Stimulated activated naive B cell treated with anti-CD40 and anti-IgM and Interleukin-4, amounts not matched to agents 10 μg/mL and 1 μg/mL and 100 μg/mL, for 72 hours (primary cell): Measurements from ENCODE around the gene CD247.

Source experiments
- ATAC-seq, 2 donors: fragments of 150-1000 bp; cut with Tn5 transposase; replicated peaks; 2 replicates each; pipeline ENCODE4 v1.10.0; 2021; ENCODE audit warnings: moderate library complexity in 1 of 2
- DNase-seq: peaks from one replicate; pipeline ENCODE4 v3.0.0; 2021
- H3K27ac Mint-ChIP-seq: one replicate; pipeline ENCODE4 v1.8.0; 2022; ENCODE audit warnings: mild to moderate bottlenecking, mixed read lengths
- H3K27me3 Mint-ChIP-seq, 2 donors: one replicate each; pipeline ENCODE4 v1.8.0; 2022; ENCODE audit warnings: mixed read lengths in 2 of 2
- H3K36me3 Mint-ChIP-seq, 2 donors: one replicate each; pipeline ENCODE4 v1.8.0; 2022; ENCODE audit warnings: mixed read lengths in 2 of 2, mild to moderate bottlenecking in 1 of 2
- H3K4me1 Mint-ChIP-seq, 2 donors: one replicate each; pipeline ENCODE4 v1.8.0; 2022; ENCODE audit warnings: mixed read lengths in 2 of 2, mild to moderate bottlenecking in 1 of 2
- H3K4me3 Mint-ChIP-seq, 2 donors: one replicate each; pipeline ENCODE4 v1.8.0; 2022; ENCODE audit warnings: mild to moderate bottlenecking in 2 of 2, mixed read lengths in 2 of 2, moderate library complexity in 1 of 2
- H3K9me3 Mint-ChIP-seq, 2 donors: one replicate each; pipeline ENCODE4 v1.8.0; 2022; ENCODE audit warnings: mixed read lengths in 2 of 2, mild to moderate bottlenecking in 1 of 2

The CD247 gene

DNA sequence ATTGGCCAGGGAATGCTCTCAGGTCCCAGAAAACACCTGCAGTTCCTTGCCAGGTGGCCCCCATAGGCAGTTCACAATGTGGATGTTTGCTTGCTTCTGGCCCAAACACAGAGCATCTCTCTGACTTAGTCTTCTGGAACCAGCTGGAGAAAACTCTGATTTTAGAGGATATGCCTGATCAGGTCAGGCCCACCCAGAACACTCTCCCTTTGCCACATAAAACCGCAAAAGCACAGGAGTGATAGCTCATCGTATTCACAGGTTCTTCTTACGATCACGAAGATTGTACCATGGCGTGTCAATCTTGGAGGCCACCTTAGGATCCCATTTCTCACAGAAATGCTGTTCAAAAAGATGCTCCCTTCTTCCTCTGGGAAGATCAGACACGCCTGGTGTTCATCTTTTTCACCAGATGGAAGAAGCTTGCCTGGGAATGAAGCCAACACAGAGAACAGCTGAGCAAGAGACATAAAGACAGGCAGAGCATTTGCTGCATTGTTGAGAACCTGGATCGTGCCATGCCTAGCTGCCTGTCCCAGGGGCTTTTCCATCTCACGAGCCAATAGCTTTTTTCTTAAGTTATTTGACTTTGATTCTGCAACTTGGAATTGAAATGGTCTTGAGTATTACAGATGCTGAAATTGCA, 11.6 kb upstream of the CD247 start:
- no peak for ATAC-seq
- Mint-ChIP-seq H3K9me3 (no peaks in the 10 kb centered on the region), H3K27ac (no peak overlapping the region), H3K27me3 (peaks cover 5 to 10% of the 10 kb centered on the region in 2 donors), H3K4me1 (no peaks in the 10 kb centered on the region), H3K4me3 (no peak overlapping the region), H3K36me3 (no peaks in the 10 kb centered on the region)
- DNase-seq = no peak

DNA sequence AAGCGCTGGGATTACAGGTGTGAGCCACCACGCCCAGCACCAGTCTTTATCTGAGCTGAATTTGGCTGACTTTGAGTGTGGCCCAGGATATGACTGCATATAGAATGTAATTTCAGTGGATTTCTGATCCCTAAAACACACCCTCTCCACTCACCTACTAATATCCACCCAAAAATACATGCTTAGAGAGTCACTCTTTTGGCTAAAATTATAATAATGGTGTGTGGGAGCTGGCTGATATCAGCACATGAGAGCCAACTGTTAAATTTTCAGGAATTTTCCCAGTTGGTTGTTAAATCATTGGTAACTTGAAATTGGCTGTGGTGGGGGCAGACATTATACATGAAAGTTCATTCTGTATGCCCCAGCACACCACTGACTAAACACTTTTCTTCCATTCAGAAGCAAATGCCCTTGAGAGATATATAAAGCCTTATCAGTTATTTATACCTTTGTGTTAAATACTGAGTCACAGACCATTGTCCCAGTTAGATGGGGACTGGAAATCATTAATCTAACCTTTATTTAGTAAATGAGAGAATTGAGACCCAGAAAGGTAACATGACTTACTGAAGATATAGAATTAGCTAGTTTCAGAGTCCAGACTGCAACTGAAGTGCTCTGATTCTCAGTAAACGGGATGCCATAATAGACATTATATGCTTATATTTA, 9.9 kb upstream of the CD247 start:
- DNase-seq (no peak), ATAC-seq (no peak)
- Mint-ChIP-seq H3K27me3 (peaks cover 5 to 10% of the 10 kb centered on the region in 2 donors), H3K27ac (no peak overlapping the region), H3K4me3 (no peak overlapping the region), H3K4me1 (no peaks in the 10 kb centered on the region), H3K36me3 (no peaks in the 10 kb centered on the region), H3K9me3 (peaks cover 0 to 1% of the 10 kb centered on the region in 2 donors)

DNA sequence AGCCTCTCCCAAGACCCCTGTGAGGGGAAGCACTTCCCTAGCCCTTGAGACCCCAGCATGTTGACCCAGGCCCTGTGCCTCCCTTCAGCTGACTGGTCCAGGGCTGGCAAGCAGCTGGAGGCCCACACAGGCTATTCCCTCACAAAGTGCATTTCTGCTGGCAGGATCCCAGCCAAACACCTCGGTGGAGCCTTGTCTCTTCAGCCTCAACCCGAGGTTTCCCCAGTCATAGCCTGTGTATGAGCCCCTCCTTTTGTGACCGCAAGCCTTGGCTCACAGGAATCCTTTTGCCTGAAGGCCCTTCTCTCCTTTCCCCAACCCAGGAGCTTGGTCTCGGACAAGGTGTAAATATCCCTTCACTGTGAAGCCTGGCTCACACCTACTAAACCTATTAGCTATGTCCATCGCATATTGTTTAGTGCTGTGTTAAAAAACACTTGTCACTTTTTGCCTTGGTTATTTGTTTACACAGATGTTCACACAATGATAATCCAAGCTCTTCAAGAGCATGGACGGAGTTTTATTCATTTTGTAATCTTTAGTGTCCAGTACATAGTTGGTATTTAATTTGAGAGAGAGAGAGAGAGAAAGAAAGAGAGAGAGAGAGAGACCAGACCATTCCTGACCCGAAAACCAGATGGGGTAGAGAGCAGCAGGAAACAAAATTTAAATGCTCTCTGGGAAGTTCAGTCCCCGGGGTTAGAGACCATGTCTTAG, 8.5 kb upstream of the CD247 start:
- Mint-ChIP-seq H3K36me3 (no peaks in the 10 kb centered on the region), H3K4me1 (no peaks in the 10 kb centered on the region), H3K4me3 (no peak overlapping the region), H3K9me3 (peaks cover 0 to 3% of the 10 kb centered on the region in 2 donors), H3K27me3 (peaks cover 5 to 10% of the 10 kb centered on the region in 2 donors), H3K27ac (no peak overlapping the region)
- no peak for DNase-seq
- no peak for ATAC-seq

DNA sequence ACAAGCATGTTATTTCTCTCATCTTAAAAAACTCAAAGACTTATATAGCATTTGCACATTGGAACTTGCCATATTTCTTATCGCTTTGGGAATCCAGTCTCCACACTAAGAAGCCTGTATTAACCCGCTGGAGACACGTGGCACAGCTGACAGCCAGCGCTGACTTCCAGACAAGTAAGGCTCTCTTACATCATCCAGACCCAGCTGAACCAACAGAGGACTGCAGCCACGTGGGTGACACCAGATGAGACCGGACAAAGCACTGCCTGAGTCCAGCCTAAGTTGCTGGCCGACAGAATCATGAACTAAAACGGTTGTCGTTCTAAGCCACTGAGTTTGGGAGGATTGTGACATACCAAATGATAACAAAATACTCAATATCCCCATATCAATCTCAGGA, 6.3 kb upstream of the CD247 start:
- H3K4me1 Mint-ChIP-seq = no peaks in the 10 kb centered on the region
- ATAC-seq = no peak
- peaks cover 7 to 17% of the 10 kb centered on the region in 2 donors for H3K27me3 Mint-ChIP-seq
- no peak overlapping the region for H3K4me3 Mint-ChIP-seq
- no peaks in the 10 kb centered on the region for H3K36me3 Mint-ChIP-seq
- DNase-seq = no peak
- peaks cover 0 to 3% of the 10 kb centered on the region in 2 donors for H3K9me3 Mint-ChIP-seq
- no peak overlapping the region for H3K27ac Mint-ChIP-seq

DNA sequence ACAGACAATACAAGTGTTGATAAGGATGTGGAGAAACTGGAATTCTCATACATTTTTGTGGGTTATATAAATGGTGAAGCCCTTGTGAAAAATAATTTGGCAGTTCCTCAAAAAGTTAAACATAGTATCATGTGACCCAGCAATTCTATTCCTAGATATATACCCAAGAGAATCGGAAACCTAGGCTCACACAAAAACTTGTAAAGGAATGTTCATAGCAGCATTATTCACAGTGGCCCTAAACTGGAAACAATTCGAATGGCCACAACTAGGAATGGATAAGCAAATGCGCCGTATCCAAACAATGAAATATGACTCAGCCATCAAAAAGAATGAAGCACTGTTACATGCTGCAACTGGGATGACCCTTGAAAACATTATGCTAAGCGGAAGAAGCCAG, 3.9 kb upstream of the CD247 start:
- ATAC-seq = no peak
- Mint-ChIP-seq H3K4me1 (peaks cover 0 to 2% of the 10 kb centered on the region in 2 donors), H3K27me3 (peaks cover 17 to 26% of the 10 kb centered on the region in 2 donors), H3K27ac (no peak overlapping the region), H3K9me3 (peaks cover 0 to 3% of the 10 kb centered on the region in 2 donors), H3K36me3 (peaks cover 0 to 2% of the 10 kb centered on the region in 2 donors), H3K4me3 (no peak overlapping the region)
- DNase-seq = no peak

DNA sequence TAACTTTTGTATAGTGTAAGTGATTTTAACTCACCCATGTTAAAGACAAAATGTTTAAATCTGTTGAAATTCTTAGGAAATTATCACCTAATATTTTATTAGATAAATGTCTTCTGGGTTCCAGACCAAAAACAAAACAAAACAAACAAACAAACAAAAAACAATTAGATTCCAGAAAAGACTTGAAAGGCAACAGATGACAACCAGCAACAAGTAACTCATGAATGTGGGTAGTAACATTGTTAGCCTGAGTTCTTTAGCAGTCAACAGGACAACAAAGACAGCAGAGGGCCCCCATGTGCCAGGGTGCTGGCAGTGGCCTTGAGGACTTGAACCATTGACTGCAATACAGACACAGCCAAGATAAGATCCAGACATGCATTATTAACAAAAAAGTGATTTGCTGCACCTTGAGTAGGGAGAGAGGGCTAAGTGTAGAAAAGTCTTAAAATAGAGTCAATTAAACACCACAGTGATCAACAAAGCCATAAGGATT, 2.4 kb upstream of the CD247 start:
- Mint-ChIP-seq H3K4me1 (peaks cover 0 to 2% of the 10 kb centered on the region in 2 donors), H3K36me3 (peaks cover 0 to 2% of the 10 kb centered on the region in 2 donors), H3K4me3 (no peak overlapping the region), H3K27me3 (peaks cover 22 to 32% of the 10 kb centered on the region in 2 donors), H3K27ac (no peak overlapping the region), H3K9me3 (peaks cover 0 to 3% of the 10 kb centered on the region in 2 donors)
- DNase-seq = no peak
- no peak for ATAC-seq

DNA sequence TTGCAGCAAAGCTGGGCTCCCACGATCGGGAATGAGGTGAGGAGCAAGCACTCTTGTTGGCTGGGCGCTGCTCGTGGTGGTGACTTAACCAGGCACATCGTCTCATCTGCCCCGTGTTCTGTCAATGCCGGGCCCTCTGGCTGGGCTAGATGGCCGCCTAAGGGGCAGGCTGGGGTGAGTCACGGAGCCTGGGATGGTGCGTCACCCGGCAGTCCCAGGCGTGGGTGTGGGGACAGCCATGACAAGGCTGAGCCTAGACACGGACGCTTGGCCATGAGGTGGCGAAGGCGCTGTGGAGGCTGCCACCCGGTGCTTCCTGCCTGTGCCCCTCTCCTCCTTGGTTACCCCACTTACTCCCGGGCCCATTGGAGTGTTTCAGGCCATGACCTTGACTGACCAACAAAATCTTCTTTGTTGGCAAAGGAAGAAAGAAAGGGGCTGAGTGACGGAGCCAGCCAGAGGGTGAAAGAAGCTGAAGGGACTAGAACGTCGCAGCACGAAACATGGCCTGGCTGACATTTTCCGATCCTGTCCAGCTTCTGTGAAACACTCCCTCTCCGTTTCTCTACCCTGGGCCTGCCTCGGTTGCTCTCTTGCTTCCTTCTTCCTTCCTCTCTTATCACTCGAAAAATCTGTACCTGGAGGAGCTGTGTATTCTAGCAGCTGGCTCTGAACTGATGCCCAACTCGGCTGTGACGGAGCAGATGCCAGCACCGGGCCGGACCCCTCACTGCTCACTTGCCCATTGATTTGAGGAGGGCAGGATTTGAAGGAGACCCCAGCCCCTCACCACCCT, 596 bp downstream of the CD247 start:
- H3K27ac Mint-ChIP-seq = no peak overlapping the region
- no peak for DNase-seq
- peak overlapping the region in 1 of 2 donors; percentile 39 for H3K4me3 Mint-ChIP-seq
- ATAC-seq = no peak
- peaks cover 0 to 1% of the 10 kb centered on the region in 2 donors for H3K9me3 Mint-ChIP-seq
- peaks cover 17 to 26% of the 10 kb centered on the region in 2 donors for H3K27me3 Mint-ChIP-seq
- H3K36me3 Mint-ChIP-seq = peaks cover 0 to 2% of the 10 kb centered on the region in 2 donors
- peaks cover 0 to 2% of the 10 kb centered on the region in 2 donors for H3K4me1 Mint-ChIP-seq

DNA sequence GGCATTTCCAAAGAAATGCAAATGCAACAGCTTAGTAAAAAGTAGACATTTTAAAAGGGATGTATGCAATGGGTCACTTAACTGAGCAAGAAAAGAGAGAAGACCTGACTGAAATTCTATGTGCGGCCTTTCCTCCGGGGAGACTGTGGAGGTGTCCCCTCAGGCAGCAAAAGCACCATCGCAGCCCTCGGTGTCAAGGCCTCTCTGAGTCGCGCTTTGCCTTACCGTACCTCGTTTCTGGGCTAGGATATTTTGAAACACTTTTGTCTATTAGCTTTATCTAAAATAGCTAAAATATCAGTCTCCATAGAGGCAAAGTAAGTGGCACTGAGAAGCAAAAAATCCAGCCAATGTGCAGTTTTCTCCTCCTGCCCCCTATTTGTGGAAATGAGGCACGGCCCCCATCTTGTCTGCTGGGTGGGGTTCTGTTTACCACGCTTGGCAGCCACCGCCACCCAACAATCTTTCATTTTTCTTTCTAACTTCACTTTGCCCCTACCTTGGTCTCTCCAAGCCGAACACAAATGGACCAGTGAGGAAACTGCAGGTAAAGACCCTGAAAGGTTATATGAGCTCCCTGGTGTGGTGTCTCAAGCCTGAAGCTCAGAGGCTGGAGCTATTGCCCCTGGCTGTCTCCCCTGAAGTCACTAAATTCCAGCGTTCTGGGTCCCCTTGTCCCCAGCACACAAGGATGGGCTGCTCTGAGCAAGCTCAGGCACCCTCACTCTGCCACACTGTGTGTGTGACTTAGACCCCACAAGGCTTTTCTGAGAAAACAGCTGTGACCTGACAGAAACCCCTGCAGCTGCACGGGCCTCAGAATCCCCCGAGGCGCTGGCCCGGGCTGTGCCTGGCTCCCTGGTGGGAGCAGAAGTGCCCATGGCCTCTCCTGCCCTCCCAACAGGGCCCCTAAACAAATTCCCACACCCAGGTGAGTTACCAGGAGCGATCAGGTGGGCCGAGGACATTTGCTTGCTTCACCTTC, 1.6 kb downstream of the CD247 start:
- Mint-ChIP-seq H3K4me1 (peaks cover 0 to 2% of the 10 kb centered on the region in 2 donors), H3K36me3 (peaks cover 0 to 2% of the 10 kb centered on the region in 2 donors)
- ATAC-seq = no peak

DNA sequence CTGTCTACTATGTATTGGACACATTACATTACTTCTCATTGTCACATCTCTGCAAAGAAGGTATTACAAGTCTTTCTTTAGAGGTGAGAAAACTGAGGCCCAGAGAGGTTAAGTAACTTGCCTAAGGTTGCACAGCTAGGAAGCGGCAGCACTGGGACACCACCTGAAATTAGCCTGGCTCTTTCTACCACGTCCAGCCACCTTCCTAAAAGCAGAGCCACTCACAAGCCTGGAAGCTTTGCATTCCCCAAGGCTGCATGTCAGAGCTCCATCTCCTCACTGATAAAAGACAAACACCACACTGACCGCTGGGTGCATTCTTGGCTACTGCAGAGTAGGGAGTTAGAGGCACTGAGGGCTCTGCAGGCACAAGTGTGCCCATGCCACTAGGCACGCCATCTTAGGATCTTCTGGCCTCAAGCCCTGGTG, 2.4 kb downstream of the CD247 start:
- Mint-ChIP-seq H3K9me3 (no peaks in the 10 kb centered on the region), H3K4me3 (no peak overlapping the region), H3K27ac (no peak overlapping the region), H3K4me1 (peaks cover 0 to 2% of the 10 kb centered on the region in 2 donors), H3K36me3 (peaks cover 0 to 2% of the 10 kb centered on the region in 2 donors), H3K27me3 (peaks cover 18 to 28% of the 10 kb centered on the region in 2 donors)
- no peak for ATAC-seq
- no peak for DNase-seq

More for the DNA sequence above, 1.6 kb downstream of the CD247 start:
- peaks cover 17 to 29% of the 10 kb centered on the region in 2 donors for H3K27me3 Mint-ChIP-seq
- H3K9me3 Mint-ChIP-seq = no peaks in the 10 kb centered on the region
- no peak overlapping the region for H3K4me3 Mint-ChIP-seq
- no peak for DNase-seq
- H3K27ac Mint-ChIP-seq = no peak overlapping the region

DNA sequence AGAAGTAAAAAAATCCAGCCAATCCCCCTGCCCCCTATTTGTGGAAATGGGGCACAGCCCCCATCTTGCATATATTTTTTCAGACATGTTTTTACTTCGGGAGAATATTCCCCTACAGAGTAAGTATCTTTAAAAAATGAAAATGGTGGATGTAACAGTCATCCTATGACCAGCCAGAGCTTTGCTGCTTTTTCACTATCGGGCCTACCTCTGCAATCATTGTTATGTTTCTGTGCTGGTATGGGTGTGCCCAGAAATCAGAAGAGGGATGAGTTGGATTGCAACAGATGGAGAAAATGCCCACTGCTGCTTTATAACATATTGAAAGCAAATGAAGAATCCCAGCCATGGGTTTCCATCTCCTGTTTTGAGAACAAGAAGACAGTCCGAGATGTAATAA, 2.9 kb downstream of the CD247 start:
- DNase-seq = no peak
- no peak overlapping the region for H3K4me3 Mint-ChIP-seq
- no peaks in the 10 kb centered on the region for H3K9me3 Mint-ChIP-seq
- peaks cover 23 to 30% of the 10 kb centered on the region in 2 donors for H3K27me3 Mint-ChIP-seq
- no peak for ATAC-seq
- H3K27ac Mint-ChIP-seq = no peak overlapping the region
- H3K4me1 Mint-ChIP-seq = peaks cover 0 to 2% of the 10 kb centered on the region in 2 donors
- H3K36me3 Mint-ChIP-seq = peaks cover 0 to 2% of the 10 kb centered on the region in 2 donors

DNA sequence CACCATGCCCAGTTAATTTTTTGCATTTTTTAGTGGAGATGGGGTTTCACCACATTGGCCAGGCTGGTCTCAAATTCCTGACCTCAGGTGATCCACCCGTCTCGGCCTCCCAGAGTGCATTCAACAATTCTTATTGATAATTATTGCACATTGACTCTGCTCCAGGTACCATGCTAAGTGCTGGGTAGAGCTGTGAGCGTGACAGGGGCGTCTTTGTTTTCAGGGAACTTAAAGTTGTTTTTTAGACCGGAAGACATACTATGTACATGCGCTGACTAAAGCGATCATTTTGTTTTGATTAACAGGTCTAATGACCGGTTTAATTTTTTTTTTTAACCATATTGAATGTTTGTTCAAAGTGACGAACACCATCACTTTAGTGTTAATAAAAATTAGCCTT, 4.0 kb downstream of the CD247 start:
- Mint-ChIP-seq H3K4me3 (no peak overlapping the region), H3K9me3 (no peaks in the 10 kb centered on the region), H3K27me3 (peaks cover 29 to 37% of the 10 kb centered on the region in 2 donors), H3K27ac (no peak overlapping the region), H3K4me1 (peaks cover 0 to 2% of the 10 kb centered on the region in 2 donors), H3K36me3 (peaks cover 0 to 2% of the 10 kb centered on the region in 2 donors)
- ATAC-seq (no peak), DNase-seq (no peak)

DNA sequence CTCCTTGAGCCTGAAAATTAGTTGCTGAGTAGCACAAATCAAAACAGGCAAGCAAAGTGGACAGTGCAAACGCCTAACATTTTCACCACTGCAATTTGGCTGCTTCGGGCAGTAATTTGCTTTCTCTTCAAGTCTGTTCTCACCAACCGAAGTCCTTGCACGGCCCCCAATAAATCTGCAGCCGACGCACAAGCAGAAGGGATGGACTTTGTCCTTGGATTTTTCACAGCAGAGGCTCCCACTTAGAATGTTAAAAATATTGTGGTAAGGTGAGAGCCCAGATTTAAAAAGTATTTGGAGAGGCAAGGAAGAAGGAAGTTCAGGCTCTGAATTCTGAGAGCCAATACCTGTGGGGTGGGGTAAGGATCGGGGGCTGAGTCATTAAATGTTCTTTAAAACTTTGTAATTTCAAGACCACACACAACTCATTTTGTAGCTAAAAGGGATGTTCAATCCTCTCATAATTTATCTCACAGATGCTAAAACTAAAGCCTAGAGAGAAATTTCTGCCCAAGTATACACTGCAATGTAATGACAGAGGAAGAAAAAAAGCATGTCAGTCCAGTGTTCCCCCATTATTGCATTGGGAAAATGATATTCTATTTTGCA, 6.2 kb downstream of the CD247 start:
- Mint-ChIP-seq H3K4me1 (no peaks in the 10 kb centered on the region), H3K4me3 (no peak overlapping the region), H3K27ac (no peak overlapping the region), H3K9me3 (no peaks in the 10 kb centered on the region), H3K27me3 (peaks cover 23 to 32% of the 10 kb centered on the region in 2 donors), H3K36me3 (no peaks in the 10 kb centered on the region)
- DNase-seq = no peak
- no peak for ATAC-seq
